AG08395 (cell line): ENCODE data around the gene UCHL1.
"Not testable (repeated sequence)": the region's sequence is repeated elsewhere in the genome, so short reads cannot be mapped to it uniquely, and the experiment has no call there.

Experiments used
- DNase-seq: peaks from one replicate; pipeline ENCODE4 v3.0.0; 2012; ENCODE audit warnings: mixed read lengths, low spot score

Gene UCHL1

GRCh38 chr4:41290479-41290878 is 33.8 kb downstream of the UCHL1 start:
- DNase-seq, result no peak

DNA sequence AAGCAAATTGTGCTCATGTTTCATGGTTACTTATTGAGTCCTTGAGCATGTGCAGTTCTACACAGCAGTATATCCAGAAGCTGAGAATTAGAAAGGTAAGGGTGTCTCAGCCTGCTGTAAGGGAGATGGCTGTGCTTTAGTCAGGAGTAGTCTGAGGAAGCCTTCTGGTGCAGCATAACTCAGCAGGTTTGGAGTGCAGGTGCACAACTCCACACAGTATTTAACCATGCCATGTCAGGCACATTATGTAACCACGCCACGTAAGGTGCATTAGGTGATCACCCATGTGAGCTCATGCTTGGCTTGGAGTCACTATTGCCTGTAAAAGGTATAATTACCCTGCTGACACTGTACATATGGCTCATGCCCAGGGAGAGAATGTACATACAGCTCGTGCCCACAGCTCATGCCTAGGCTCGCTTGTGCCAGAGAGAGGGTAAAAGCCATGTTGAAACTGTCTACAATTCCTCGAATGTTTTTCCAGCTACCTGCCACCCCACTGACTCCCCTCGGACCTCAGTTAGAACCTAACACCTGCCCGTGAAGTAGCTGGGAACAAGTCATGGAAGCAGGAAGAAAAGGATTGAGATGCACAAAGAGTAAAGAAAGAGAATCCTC is 37.8 kb downstream of the UCHL1 start:
- DNase-seq, result no peak

DNA sequence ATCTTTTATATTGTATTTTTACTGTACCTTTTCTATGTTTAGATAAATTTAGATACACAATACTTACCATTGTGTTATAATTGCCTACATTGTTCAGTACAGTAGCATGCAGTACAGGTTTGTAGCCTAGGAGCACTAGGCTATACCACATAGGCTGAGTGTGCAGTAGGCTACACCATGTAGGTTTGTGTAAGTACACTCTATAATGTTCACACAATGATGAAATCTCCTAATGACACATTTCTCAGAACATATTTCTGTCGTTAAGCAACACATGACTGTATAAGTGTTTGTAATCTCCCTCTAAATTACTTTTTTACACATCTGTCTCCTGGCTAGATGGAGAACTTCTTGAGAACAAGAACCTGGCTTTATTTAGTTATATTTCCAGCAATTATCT is 40.3 kb downstream of the UCHL1 start:
- DNase-seq, result no peak

DNA sequence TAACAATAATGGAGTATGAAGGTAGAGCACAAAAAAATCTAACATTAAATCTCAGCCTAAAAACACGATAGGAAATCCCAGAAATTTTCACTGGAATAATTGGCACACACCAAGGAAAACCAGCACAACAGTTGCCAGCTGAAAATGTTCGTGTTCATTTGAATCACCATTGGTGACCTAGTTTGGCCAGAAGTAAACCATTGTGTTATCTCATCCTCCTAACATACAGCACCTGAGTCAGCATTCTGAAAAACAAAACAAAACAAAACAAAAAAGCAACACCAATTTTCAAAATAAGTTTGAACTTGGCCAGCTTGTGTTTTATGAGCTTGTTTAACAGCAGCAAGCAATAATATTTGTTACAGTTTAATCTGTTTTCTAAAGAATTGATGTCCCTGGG is 41.1 kb downstream of the UCHL1 start:
- DNase-seq, result no peak

DNA sequence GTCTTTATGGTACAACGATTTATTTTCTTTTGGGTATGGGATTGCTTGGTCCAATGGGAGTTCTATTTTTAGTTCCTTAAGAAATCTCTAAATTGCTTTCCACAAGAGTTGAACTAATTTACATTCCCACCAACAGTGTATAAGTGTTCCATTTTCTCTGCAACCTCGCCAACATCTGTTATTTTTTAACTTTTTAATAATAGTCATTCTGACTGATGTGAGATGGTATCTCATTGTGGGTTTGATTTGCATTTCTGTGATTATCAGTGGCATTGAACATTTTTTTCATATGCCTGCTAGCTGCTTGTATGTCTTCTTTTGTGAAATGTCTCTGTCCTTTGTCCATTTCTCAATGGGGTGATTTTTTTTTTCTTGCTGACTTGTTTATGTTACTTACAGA is 42.8 kb downstream of the UCHL1 start:
- no peak for DNase-seq

- DNase-seq, result no peak
Measured at GRCh38 chr4:41301137-41301536, 44.4 kb downstream of the UCHL1 start.

GRCh38 chr4:41303372-41304118 is 46.8 kb downstream of the UCHL1 start:
- no peak for DNase-seq

DNA sequence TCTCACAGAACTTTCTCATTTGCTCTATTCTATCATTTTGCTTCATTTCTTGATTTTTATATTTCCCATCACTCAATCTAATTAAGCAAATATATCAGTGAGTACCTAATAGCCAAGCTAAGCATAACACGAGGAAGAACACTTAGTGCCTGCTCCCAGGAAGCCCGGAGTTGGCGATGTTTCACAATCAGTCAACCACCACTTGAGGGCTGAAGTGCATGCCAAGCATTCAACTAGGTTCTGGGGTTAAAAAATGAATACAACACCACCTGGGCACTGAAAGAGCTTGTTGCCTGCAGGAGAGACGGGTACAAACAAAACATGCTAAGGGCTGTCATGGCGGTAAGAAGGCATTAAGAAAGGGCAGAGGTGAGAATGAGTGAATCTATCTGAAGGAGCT is 47.5 kb downstream of the UCHL1 start:
- no peak for DNase-seq

- no peak for DNase-seq
Measured at GRCh38 chr4:41305476-41305875, 48.7 kb downstream of the UCHL1 start.

DNA sequence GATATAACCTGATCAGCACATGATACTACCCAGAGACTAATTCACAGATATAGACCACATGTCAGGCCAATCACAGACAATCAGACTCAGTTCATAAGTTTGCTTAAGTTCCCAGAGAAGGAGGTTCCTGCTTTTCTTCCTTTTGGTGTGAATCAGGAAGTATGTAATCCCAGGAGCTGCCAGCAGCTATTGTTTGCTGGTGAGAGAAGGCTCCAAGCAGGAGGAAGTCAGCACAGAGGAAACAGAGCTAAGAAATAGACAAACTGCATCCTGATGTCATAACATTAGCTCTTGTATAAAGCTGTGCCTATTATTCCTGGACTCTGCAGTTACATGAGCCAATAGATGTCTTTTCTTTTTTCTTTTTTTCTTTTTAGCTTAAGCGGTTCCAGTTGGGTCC is 50.9 kb downstream of the UCHL1 start:
- no peak for DNase-seq

DNA sequence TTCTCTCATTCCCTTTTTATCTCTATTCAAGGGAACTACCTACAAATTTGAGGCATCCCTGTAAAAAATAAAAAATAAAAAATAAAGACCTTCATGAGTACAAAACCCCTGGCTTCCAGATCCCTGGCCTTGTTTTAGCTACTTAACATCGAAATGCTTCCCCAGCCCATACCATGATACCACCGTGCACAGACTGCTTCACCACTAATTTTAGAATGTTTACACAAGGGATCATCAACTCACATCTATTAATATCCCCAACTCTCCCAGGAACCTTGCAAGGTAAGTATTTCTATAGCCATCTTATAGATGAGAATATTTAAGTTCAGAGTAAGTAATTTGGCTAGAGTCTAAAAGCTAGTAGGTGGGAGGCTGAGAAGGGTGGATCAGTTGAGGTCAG is 51.7 kb downstream of the UCHL1 start:
- no peak for DNase-seq

DNA sequence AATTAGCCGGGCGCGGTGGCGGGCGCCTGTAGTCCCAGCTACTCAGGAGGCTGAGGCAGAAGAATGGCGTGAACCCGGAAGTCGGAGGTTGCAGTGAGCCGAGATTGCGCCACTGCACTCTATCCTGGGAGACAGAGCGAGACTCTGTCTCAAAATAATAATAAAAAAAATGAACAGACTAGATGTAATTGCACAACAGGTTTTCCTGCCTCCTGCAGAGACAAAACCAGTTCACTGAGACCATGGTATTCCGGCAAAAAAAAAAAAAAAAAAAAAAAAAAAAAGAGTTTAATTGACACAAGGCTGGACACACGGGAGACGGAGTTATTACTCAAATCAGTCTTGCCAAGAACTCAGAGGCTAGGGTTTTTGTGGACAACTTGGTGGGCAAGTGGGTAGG is 58.7 kb downstream of the UCHL1 start:
- not testable (repeated sequence) for DNase-seq

GRCh38 chr4:41315862-41316261 is 59.1 kb downstream of the UCHL1 start:
- no peak for DNase-seq
